H9 (cell line): ENCODE results near the gene PRR23E. TPM values are rescaled to one million over a fixed set of nuclear protein-coding genes. Genes with fewer than 3 reads are reported as not detected.

Experiments
- DNase-seq: peaks from one replicate; pipeline ENCODE4 v3.0.0-alpha.2; 2017
- H2AFZ ChIP-seq: one replicate; pipeline ENCODE4 v1.6.1; 2013; ENCODE audit warnings: mild to moderate bottlenecking, low read length, control low read depth, moderate library complexity
- H2AK5ac ChIP-seq: 2 replicates; pipeline ENCODE4 v1.6.1; 2013; ENCODE audit warnings: low read length, control low read depth, mixed read lengths; ENCODE audit not compliant: insufficient read length
- H2BK120ac ChIP-seq: one replicate; pipeline ENCODE4 v1.6.1; 2013; ENCODE audit warnings: low read depth, mild to moderate bottlenecking, low read length, control low read depth, inconsistent platforms; ENCODE audit not compliant: poor library complexity, severe bottlenecking
- H2BK12ac ChIP-seq: 2 replicates; pipeline ENCODE4 v1.6.1; 2013; ENCODE audit warnings: low read length, control low read depth, mixed read lengths, low read depth; ENCODE audit not compliant: insufficient read length
- H2BK15ac ChIP-seq: 2 replicates; pipeline ENCODE4 v1.6.1; 2013; ENCODE audit warnings: low read depth, low read length, control low read depth
- H2BK20ac ChIP-seq: one replicate; pipeline ENCODE4 v1.6.1; 2013; ENCODE audit warnings: low read depth, mild to moderate bottlenecking, low read length, control low read depth, inconsistent platforms; ENCODE audit not compliant: poor library complexity, severe bottlenecking
- H2BK5ac ChIP-seq: 2 replicates; pipeline ENCODE4 v1.6.1; 2013; ENCODE audit warnings: low read length, control low read depth, mixed read lengths; ENCODE audit not compliant: insufficient read length
- H3K14ac ChIP-seq: 2 replicates; pipeline ENCODE4 v1.6.1; 2013; ENCODE audit warnings: low read length, control low read depth; ENCODE audit not compliant: insufficient read depth
- H3K18ac ChIP-seq: 2 replicates; pipeline ENCODE4 v1.6.1; 2013; ENCODE audit warnings: low read depth, mild to moderate bottlenecking, mixed read lengths, low read length, control low read depth; ENCODE audit not compliant: insufficient read length
- H3K23ac ChIP-seq: 2 replicates; pipeline ENCODE4 v1.6.1; 2013; ENCODE audit warnings: low read length, control low read depth, mixed read lengths, low read depth; ENCODE audit not compliant: insufficient read length
- H3K23me2 ChIP-seq: 2 replicates; pipeline ENCODE4 v1.6.1; 2013; ENCODE audit warnings: low read depth, mild to moderate bottlenecking, mixed read lengths, low read length, control low read depth; ENCODE audit not compliant: insufficient read length, poor library complexity, severe bottlenecking
- H3K27ac ChIP-seq: 2 replicates; pipeline ENCODE4 v1.5.1; 2013; ENCODE audit warnings: low read length, control low read depth, mixed read lengths, low read depth; ENCODE audit not compliant: insufficient read length
- H3K27me3 ChIP-seq: 2 replicates; pipeline ENCODE4 v1.6.1; 2013; ENCODE audit warnings: low read length, control low read depth, inconsistent platforms; ENCODE audit not compliant: insufficient read depth
- H3K4ac ChIP-seq: 2 replicates; pipeline ENCODE4 v1.6.1; 2013; ENCODE audit warnings: low read depth, mild to moderate bottlenecking, control low read depth, inconsistent platforms, low read length, moderate library complexity
- H3K4me1 ChIP-seq: 2 replicates; pipeline ENCODE4 v1.6.1; 2013; ENCODE audit warnings: low read length, control low read depth, inconsistent platforms; ENCODE audit not compliant: insufficient read depth
- H3K4me2 ChIP-seq: 2 replicates; pipeline ENCODE4 v1.6.1; 2013; ENCODE audit warnings: low read length, control low read depth, mixed read lengths; ENCODE audit not compliant: insufficient read length, insufficient read depth
- H3K56ac ChIP-seq: 2 replicates; pipeline ENCODE4 v1.6.1; 2013; ENCODE audit warnings: low read depth, mild to moderate bottlenecking, mixed read lengths, low read length, control low read depth; ENCODE audit not compliant: insufficient read length
- H3K79me1 ChIP-seq: 2 replicates; pipeline ENCODE4 v1.6.1; 2013; ENCODE audit warnings: low read depth, mild to moderate bottlenecking, moderate library complexity, low read length, control low read depth, inconsistent platforms; ENCODE audit not compliant: insufficient read depth, poor library complexity, severe bottlenecking
- H3K79me2 ChIP-seq: 2 replicates; pipeline ENCODE4 v1.6.1; 2013; ENCODE audit warnings: low read length, control low read depth, inconsistent platforms; ENCODE audit not compliant: insufficient read depth
- H3K9ac ChIP-seq: 2 replicates; pipeline ENCODE4 v1.6.1; 2013; ENCODE audit warnings: low read length, control low read depth, mixed read lengths; ENCODE audit not compliant: insufficient read length; ENCODE audit errors: extremely low read depth
- H3K9me3 ChIP-seq: one replicate; pipeline ENCODE4 v1.6.1; 2013; ENCODE audit warnings: low read depth, low read length, inconsistent platforms; ENCODE audit not compliant: control insufficient read depth
- H3T11ph ChIP-seq: one replicate; pipeline ENCODE4 v1.6.1; 2013; ENCODE audit warnings: mild to moderate bottlenecking, low read length, control low read depth, inconsistent platforms
- H4K20me1 ChIP-seq: one replicate; pipeline ENCODE4 v1.6.1; 2013; ENCODE audit not compliant: control insufficient read depth, insufficient read length, insufficient read depth
- H4K5ac ChIP-seq: 2 replicates; pipeline ENCODE4 v1.6.1; 2013; ENCODE audit warnings: low read depth, mild to moderate bottlenecking, mixed read lengths, low read length, control low read depth; ENCODE audit not compliant: insufficient read length
- H4K8ac ChIP-seq: replicated peaks from 2 replicates; pipeline ENCODE4 v1.6.1; 2013; ENCODE audit warnings: low read length, control low read depth, mixed read lengths, low read depth; ENCODE audit not compliant: insufficient read length
- H4K91ac ChIP-seq: 2 replicates; pipeline ENCODE4 v1.6.1; 2013; ENCODE audit warnings: low read depth, mild to moderate bottlenecking, moderate library complexity, mixed read lengths, low read length, control low read depth; ENCODE audit not compliant: insufficient read length
- H3K27ac Mint-ChIP-seq, 3 experiments: 2 replicates in 2 of 3; 3 replicates in 1 of 3; pipeline ENCODE4 v1.8.0; 2020 to 2021; ENCODE audit warnings: mixed read lengths in 3 of 3, mild to moderate bottlenecking in 1 of 3, moderate library complexity in 1 of 3
- H3K27me3 Mint-ChIP-seq: 2 replicates; pipeline ENCODE4 v1.8.0; 2021; ENCODE audit warnings: low read depth, mild to moderate bottlenecking, moderate library complexity, mixed read lengths
- H3K36me3 Mint-ChIP-seq, 3 experiments: 2 replicates in 2 of 3; 3 replicates in 1 of 3; pipeline ENCODE4 v1.8.0; 2020 to 2021; ENCODE audit warnings: low read depth in 3 of 3, mixed read lengths in 3 of 3; ENCODE audit not compliant: insufficient read depth in 1 of 3
- H3K4me1 Mint-ChIP-seq, 2 experiments: 2 replicates each; pipeline ENCODE4 v1.8.0; 2020; ENCODE audit warnings: mixed read lengths in 2 of 2
- H3K4me3 Mint-ChIP-seq, 2 experiments: 2 replicates in 1 of 2; 3 replicates in 1 of 2; pipeline ENCODE4 v1.8.0; 2020 to 2021; ENCODE audit warnings: mild to moderate bottlenecking in 2 of 2, mixed read lengths in 2 of 2, moderate library complexity in 1 of 2
- H3K9me3 Mint-ChIP-seq, 2 experiments: 2 replicates in 1 of 2; 3 replicates in 1 of 2; pipeline ENCODE4 v1.8.0; 2020; ENCODE audit warnings: mild to moderate bottlenecking in 2 of 2, mixed read lengths in 2 of 2, moderate library complexity in 1 of 2
- CTCF ChIP-seq: fragments of 200-600 bp; sonication (generic); conservative IDR thresholded peaks from 3 replicates; pipeline ENCODE4 v1.8.0; 2021; ENCODE audit warnings: antibody characterized with exemption, mild to moderate bottlenecking
- WGBS: extraction: QIAGEN DNeasy Blood & Tissue Kit; methylation state at CpG from one replicate; pipeline ENCODE4 v1.1.7; 2013; ENCODE audit warnings: missing lambda C conversion rate, low lambda C conversion rate, mixed read lengths; ENCODE audit not compliant: insufficient read length; ENCODE audit errors: extremely low coverage; 5-methylcytosine and 5-hydroxymethylcytosine counted together
- total RNA-seq: library from RNA; stranded (reverse); gene quantifications from 2 replicates; pipeline ENCODE4 v1.2.1, GENCODE V29; 2021

PRR23E gene
- total RNA-seq, 1 experiment from 2014 or later, result not detected

- H3K27me3 Mint-ChIP-seq, result peaks cover 10% of the 10 kb centered on the region; the same call in 1 of the 2 replicates
- Histone ChIP-seq H3K23me2 (peaks cover 4% of the 10 kb centered on the region), H3K79me2 (no peaks in the 10 kb centered on the region), H3K14ac (no peak overlapping the region; the same call in 1 of the 2 replicates), H2BK15ac (no peak overlapping the region), H4K20me1 (no peaks in the 10 kb centered on the region), H4K8ac (no peak overlapping the region), H3K4me1 (no peaks in the 10 kb centered on the region; the same call in 1 of the 2 replicates), H3K27ac (no peak overlapping the region), H4K91ac (no peak overlapping the region), H2AK5ac (no peak overlapping the region), H2BK120ac (no peak overlapping the region), H3K18ac (no peak overlapping the region), H3K56ac (no peak overlapping the region), H4K5ac (no peak overlapping the region), H3K9me3 (no peaks in the 10 kb centered on the region), H2BK20ac (no peak overlapping the region), H3K79me1 (no peaks in the 10 kb centered on the region), H2AFZ (no peak overlapping the region), H2BK12ac (no peak overlapping the region), H2BK5ac (no peak overlapping the region), H3K4me2 (no peak overlapping the region), H3T11ph (no peak overlapping the region), H3K4ac (no peak overlapping the region), H3K9ac (no peak overlapping the region), H3K23ac (no peak overlapping the region), H3K27me3 (no peaks in the 10 kb centered on the region)
- DNase-seq, result no peak
- no peak overlapping the region for H3K27ac Mint-ChIP-seq
- no peak overlapping the region for H3K4me3 Mint-ChIP-seq
- H3K4me1 Mint-ChIP-seq, result peaks cover 19 to 27% of the 10 kb centered on the region in 2 experiments
- H3K36me3 Mint-ChIP-seq, result peaks cover 4 to 11% (median 9%) of the 10 kb centered on the region in 3 experiments; a peak in 4 of 7 replicates
- peaks cover 10 to 13% of the 10 kb centered on the region in 2 experiments for H3K9me3 Mint-ChIP-seq
- TF ChIP-seq CTCF, result no peak
- no CpG with 5 or more reads among the region's 13 CpGs for WGBS
Measured at GRCh38 chr3:127222664-127223063, 29.7 kb downstream of the PRR23E start.
